ENCODE data around the gene SYNE2.

The SYNE2 gene

GRCh38 chr14:63875311-63875710, 22.5 kb downstream of the SYNE2 start:
- DNase-seq: no peak

- no peak for DNase-seq
Observed at GRCh38 chr14:63877550-63877939, 24.7 kb downstream of the SYNE2 start.

DNA sequence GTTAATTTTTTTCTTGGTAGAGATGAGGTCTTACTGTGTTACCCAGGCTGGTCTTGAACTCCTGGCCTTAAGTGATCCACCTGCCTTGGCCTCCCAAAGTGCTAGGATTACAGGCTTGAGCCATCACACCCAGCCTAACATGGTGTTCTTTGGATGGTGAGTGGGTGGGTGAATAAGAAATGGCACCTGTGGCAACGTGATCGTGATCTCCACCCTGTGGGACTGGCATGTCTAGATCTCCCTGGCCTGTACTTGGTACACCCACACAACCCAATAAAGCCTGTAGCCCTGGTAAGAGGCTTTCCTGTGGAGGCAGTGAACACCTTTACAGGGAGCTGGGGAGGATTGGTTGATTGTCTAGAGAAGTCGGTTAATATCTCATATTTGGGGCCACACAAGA, 25.2 kb downstream of the SYNE2 start:
- DNase-seq: no peak

- no peak for DNase-seq
Observed at GRCh38 chr14:63878792-63879191, 26.0 kb downstream of the SYNE2 start.

- no peak for DNase-seq
Observed at GRCh38 chr14:63881926-63882325, 29.1 kb downstream of the SYNE2 start.

GRCh38 chr14:63887899-63888298, 35.1 kb downstream of the SYNE2 start:
- no peak for DNase-seq

- no peak for DNase-seq
Observed at GRCh38 chr14:63890553-63890952, 37.7 kb downstream of the SYNE2 start.

- DNase-seq: no peak
Observed at GRCh38 chr14:63891148-63891975, 38.6 kb downstream of the SYNE2 start.

DNA sequence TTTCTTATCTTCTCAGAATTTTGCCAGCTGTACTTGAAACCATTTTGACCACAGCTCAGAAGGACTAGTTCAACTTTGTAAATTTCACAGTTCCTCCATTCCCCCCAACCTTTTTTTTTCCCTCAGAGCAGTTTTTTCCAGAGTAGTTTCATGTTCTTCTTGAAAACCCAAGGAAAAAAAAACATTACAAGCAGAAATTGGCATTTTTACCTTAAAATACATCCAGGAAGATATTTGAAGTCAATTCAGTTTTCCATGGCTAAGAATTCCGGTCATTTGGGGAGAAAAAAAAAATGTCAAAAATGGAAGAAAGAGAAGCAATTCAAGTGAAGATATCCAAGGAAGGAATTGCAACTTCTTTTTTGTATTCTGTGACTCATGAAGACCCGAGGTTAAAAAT, 39.5 kb downstream of the SYNE2 start:
- DNase-seq: no peak

GRCh38 chr14:63893701-63894458, 41.1 kb downstream of the SYNE2 start:
- DNase-seq: peak; percentile 85

GRCh38 chr14:63895510-63895909, 42.7 kb downstream of the SYNE2 start:
- no peak for DNase-seq

DNA sequence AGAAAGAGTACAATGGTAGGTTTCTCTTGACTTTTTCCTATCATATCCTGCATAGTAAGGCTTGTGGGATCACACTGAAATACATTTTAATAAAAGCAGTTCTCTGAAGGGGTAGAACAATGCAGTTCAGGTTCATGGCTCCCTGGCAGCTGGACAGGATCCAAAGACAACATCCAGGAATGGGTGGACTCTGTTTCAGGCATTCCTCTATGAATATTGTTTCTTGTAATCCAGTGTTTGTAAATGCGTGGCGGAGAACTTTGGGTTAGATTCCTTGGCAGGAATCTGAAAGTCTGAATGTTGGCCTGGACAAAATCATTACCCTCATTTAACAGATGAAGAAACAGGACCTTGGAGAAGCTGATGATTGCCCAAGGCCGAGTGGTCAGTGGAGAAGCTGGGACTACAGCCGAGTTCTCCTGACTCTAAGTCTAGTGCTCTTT, 43.5 kb downstream of the SYNE2 start:
- DNase-seq: peak; percentile 70

DNA sequence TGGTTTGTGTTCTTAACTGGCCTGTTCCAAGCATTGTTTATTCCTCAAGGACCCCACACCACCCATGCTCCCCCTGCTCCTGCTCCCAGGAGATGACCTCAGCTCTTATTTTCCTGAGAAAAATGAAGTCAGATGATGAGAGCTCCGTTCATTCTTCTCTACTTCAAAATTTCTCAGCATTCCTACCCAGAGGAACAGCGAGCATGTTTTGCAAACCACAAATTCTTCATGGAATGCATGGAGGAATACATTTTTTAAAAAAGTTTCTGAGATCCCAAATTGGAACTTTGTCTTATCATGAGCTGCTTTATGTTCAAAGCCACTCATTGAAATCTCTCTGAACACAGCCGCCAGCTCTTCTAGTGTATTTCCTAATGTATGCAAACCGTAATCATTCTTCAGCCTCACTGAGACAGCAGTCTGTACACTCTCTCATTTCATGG, 44.9 kb downstream of the SYNE2 start:
- DNase-seq: no peak

- DNase-seq: no peak
Observed at GRCh38 chr14:63899953-63900352, 47.1 kb downstream of the SYNE2 start.

- DNase-seq: no peak
Observed at GRCh38 chr14:63901434-63902085, 48.8 kb downstream of the SYNE2 start.

- DNase-seq: no peak
Observed at GRCh38 chr14:63902375-63902976, 49.7 kb downstream of the SYNE2 start.

DNA sequence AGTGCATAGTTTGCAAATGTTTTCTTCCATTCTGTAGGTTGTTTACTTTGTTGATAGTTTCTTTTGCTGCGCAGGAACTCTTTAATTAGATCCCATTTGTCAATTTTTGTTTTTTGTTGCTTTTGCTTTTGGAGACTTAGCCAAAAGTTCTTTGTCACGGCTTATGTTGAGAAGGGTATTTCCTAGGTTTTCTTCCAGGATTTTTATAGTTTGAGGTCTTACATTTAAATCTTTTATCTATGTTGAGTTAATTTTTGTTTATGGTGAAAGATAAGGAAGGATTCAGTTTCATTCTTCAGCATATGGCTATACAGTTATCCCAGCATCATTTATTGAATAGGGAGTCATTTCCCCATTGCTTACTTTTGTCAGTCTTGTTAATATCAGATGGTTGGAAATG, 51.9 kb downstream of the SYNE2 start:
- DNase-seq: no peak

- no peak for DNase-seq
Observed at GRCh38 chr14:63905370-63905769, 52.6 kb downstream of the SYNE2 start.

GRCh38 chr14:63908667-63909264, 56.0 kb downstream of the SYNE2 start:
- no peak for DNase-seq

GRCh38 chr14:63909984-63910383, 57.2 kb downstream of the SYNE2 start:
- DNase-seq: no peak

DNA sequence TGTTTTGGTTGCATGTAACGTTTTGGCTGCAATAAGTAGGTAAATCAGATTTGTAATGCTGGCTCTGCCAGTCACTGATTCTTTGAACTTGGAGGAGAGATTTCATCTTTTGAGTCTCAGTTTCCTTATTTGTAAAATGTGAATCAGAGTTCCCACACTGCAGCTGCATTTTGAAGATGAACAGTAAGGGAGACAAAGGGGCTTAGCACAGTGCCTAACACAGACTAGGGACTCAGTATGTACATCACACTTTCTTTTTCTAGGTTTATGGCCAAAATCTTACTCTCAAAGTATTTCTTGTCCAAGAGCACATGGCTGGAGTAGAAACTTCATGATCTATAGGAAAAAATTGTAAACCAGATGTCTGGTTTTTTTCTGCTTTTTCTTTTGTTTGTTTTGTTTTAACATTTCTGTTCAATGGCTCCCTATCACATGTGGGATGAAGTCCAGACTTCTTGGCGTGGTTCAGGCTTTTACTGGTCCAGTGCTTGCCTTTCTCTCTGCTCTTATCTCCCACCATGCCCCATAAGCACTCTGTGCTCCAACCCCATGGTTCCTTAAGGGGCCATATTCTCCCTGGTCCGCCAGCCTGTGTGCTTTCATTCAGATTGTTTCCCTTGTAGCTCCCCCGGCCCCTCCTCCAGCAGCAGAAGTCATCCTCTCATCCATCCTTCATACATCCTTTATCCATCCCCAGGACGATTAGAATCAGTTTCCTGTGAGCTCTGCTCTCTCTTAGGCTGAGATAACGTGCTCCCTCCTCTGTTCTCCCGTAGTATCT, 58.0 kb downstream of the SYNE2 start:
- DNase-seq: no peak

GRCh38 chr14:63911404-63911803, 58.6 kb downstream of the SYNE2 start:
- no peak for DNase-seq

Data from right hindlimb (tissue), 1 donor.